Kidney (tissue), 14 donors: ENCODE measurements around the gene IL1RAP. TPM values are rescaled to one million over a fixed set of nuclear protein-coding genes. Genes with fewer than 3 reads are reported as not detected.

ENCODE experiments used
- DNase-seq, 5 donors: peaks; one replicate each; pipeline ENCODE4 v3.0.0-alpha.2; 2013 to 2020
- FAIRE-seq: peaks from 2 replicates; lab custom pipeline; 2012; peaks lifted over from hg19 to GRCh38; lab: Jason Lieb, UNC
- H3K27ac ChIP-seq, 2 donors: one replicate each; pipeline ENCODE4 v1.7.0; 2013; ENCODE audit warnings: low read depth in 2 of 2, low read length in 2 of 2, inconsistent platforms in 1 of 2
- H3K27me3 ChIP-seq: one replicate; pipeline ENCODE4 v1.7.1; 2013; ENCODE audit warnings: low read length, inconsistent platforms; ENCODE audit not compliant: control insufficient read depth, insufficient read depth
- H3K36me3 ChIP-seq, 3 donors: one replicate each; pipeline versions ENCODE4 v1.7.0 to v1.7.1; 2013; ENCODE audit warnings: low read length in 3 of 3, control low read depth in 1 of 3, inconsistent platforms in 1 of 3; ENCODE audit not compliant: insufficient read depth in 3 of 3, control insufficient read depth in 2 of 3
- H3K4me1 ChIP-seq, 3 donors: one replicate each; pipeline versions ENCODE4 v1.7.0 to v1.7.1; 2013; ENCODE audit warnings: low read length in 3 of 3, inconsistent platforms in 1 of 3, low read depth in 1 of 3; ENCODE audit not compliant: control insufficient read depth in 2 of 3, insufficient read depth in 2 of 3
- H3K4me3 ChIP-seq, 3 donors: one replicate each; pipeline versions ENCODE4 v1.7.0 to v1.8.1; 2013; ENCODE audit warnings: low read length in 3 of 3, control low read depth in 1 of 3, inconsistent platforms in 1 of 3
- H3K9ac ChIP-seq, 3 donors: one replicate each; pipeline versions ENCODE4 v1.7.0 to v1.7.1; 2013; ENCODE audit warnings: low read length in 3 of 3, control low read depth in 1 of 3, inconsistent platforms in 1 of 3
- H3K9me3 ChIP-seq, 3 donors: one replicate each; pipeline versions ENCODE4 v1.7.0 to v1.7.1; 2013; ENCODE audit warnings: low read length in 3 of 3, control low read depth in 1 of 3, inconsistent platforms in 1 of 3; ENCODE audit not compliant: control insufficient read depth in 2 of 3, insufficient read depth in 1 of 3
- intact Hi-C: fragments of 100-400 bp; cut with DNase I; formaldehyde crosslinking; loops from one replicate; pipeline ENCODE4 v1.11.1; 2022
- polyA plus RNA-seq: library from polyadenylated mRNA; stranded (reverse); fragments of 350-450 nt; fragmentation: Illumina TruSeq; extraction: RNeasy Lipid Tissue Mini Kit (QIAGEN cat#74804); gene quantifications from one replicate; pipeline ENCODE4 v1.2.3, GENCODE V29; 2014; ENCODE audit warnings: low read depth, low replicate concordance; ENCODE audit not compliant: insufficient read depth
- total RNA-seq: library from RNA; stranded (reverse); fragmentation: NEBNext Ultra II Directional; extraction: Animal tissue kit (Norgen Biotek cat#: 25700); gene quantifications from one replicate; pipeline ENCODE4 v1.2.1, GENCODE V29; 2021
- TF ChIP-seq, protein P1 (sequence below): IDR thresholded peaks from 3 replicates; pipeline ENCODE4 v1.5.1; 2012; ENCODE audit warnings: mild to moderate bottlenecking, moderate library complexity, borderline replicate concordance; ENCODE audit not compliant: insufficient read depth; ENCODE audit errors: extremely low read depth
- donor health status: control.
- donor health status: control.
- donor health status: control.
- donor health status: control.
- donor health status: control.
- donor health status: DM: yes; HTN: yes; CAD: no.
- donor health status: Normal renal cell carcinoma (clear cell type).

Gene IL1RAP
- total and polyA plus RNA-seq, 2 donors from 2014 or later, result 1.7 to 10.0 TPM

DNA sequence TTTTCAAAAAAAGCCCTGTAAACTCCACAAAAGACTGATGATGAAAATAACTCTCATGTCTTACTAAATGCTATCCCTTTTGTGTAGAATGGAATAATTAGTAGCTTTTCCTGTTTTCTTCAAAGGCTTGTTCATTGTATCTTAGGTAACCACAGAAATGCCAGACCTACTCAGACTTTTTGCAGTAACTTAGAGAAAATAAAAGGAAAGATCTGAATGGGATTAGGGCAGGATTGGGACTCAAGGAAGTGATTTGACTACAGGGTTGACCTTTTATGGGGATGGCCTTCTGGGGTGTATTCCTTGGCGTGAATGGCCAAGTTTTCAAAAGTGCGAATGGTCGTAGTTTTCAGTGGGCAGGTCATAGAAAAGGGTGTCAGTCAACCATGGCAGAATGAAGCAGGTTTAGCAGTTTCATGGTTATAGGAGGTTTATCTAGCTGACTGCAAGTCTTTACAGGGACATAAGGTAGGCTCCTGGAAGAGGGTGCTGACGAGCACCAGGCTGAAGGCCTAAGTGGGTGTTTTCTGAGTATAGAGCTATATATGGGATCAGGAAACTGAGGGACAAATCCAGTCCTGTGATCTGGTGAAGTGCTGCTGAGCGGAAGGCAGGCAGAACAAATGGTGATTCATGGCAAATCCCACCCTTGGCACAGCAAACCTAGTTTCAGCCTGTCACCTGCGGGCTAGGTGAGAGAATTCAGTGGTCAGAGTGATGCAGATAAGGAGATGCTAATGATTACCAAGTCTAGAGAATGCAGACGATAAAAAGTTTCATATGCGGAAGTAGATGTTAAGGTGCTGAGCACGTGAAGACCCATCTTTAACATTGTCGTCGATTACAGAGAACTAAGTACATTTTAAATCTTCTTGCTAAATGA, 46.4 kb downstream of the IL1RAP start:
- Histone ChIP-seq H3K27me3 (no peaks in the 10 kb centered on the region), H3K9me3 (no peaks in the 10 kb centered on the region), H3K4me3 (no peak overlapping the region), H3K9ac (no peak overlapping the region), H3K27ac (no peak overlapping the region), H3K4me1 (no peaks in the 10 kb centered on the region), H3K36me3 (no peaks in the 10 kb centered on the region)
- DNase-seq (no peak), FAIRE-seq (no peak)
- TF ChIP-seq, protein P1, sequence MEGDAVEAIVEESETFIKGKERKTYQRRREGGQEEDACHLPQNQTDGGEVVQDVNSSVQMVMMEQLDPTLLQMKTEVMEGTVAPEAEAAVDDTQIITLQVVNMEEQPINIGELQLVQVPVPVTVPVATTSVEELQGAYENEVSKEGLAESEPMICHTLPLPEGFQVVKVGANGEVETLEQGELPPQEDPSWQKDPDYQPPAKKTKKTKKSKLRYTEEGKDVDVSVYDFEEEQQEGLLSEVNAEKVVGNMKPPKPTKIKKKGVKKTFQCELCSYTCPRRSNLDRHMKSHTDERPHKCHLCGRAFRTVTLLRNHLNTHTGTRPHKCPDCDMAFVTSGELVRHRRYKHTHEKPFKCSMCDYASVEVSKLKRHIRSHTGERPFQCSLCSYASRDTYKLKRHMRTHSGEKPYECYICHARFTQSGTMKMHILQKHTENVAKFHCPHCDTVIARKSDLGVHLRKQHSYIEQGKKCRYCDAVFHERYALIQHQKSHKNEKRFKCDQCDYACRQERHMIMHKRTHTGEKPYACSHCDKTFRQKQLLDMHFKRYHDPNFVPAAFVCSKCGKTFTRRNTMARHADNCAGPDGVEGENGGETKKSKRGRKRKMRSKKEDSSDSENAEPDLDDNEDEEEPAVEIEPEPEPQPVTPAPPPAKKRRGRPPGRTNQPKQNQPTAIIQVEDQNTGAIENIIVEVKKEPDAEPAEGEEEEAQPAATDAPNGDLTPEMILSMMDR, result no peak
- intact Hi-C loops, result no loop called here

DNA sequence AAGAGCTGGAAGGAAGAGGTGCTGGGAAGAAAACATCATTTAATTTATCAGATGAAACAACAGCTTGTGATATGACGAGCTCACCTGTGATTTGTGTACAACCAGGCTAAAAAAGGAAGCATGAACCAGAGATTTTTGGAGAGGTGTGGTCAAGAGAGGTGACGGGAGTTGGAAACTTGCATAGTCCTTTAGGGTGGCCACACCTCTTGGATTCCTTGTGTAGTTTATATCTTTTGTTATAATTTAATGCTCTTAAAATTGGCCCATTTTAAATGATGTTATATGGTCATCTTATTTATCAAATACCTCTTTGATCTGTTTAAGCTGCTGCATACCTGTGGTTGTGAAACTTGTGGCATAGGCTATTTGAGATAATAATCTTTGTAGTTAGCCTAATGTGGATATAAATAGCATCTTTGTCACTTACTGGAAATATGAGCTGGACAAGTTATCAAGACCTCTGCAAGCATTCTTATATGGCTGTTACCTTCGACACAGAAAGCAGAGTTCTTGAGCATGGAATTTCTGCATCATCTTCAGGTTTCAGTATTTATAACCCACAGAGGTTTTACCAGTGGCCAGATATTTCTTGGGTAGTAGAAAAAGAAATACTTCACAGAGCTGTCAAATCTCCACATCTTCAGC, 49.1 kb downstream of the IL1RAP start:
- Histone ChIP-seq H3K4me1 (no peaks in the 10 kb centered on the region), H3K27ac (no peak overlapping the region), H3K4me3 (no peak overlapping the region), H3K27me3 (no peaks in the 10 kb centered on the region), H3K9me3 (no peaks in the 10 kb centered on the region), H3K9ac (no peak overlapping the region), H3K36me3 (no peaks in the 10 kb centered on the region)
- intact Hi-C loops, result no loop called here
- DNase-seq, result no peak
- TF ChIP-seq, protein P1, result no peak
- FAIRE-seq, result no peak

DNA sequence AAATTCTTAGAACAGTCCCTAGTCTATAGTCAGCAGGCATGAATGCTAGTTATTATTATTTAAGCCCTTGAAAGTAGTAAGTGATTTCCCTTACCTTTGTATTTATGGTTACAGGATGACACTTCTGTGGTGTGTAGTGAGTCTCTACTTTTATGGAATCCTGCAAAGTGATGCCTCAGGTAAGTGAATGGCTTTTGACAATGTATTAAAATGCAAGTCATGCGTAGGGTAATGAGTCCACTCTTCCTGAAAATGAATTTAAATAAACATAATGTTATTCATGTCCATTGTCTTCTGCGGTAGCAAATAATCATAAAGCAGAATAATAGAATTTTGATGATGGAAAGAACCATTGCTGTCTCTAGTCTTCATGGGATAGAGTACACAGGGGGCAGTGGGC, 50.3 kb downstream of the IL1RAP start:
- Histone ChIP-seq H3K4me3 (no peak overlapping the region), H3K36me3 (no peaks in the 10 kb centered on the region), H3K27me3 (no peaks in the 10 kb centered on the region), H3K9ac (no peak overlapping the region), H3K9me3 (no peaks in the 10 kb centered on the region), H3K4me1 (no peaks in the 10 kb centered on the region), H3K27ac (no peak overlapping the region)
- TF ChIP-seq, protein P1, result no peak
- no peak for DNase-seq
- intact Hi-C loops, result no loop called here
- no peak for FAIRE-seq
